A549 (cell line): ENCODE results near the gene SYNDIG1L.

Experiments
- CTCF ChIP-seq: fragments of >200 bp; sonication (Bioruptor Twin); formaldehyde crosslinking; IDR thresholded peaks from 3 replicates; pipeline ENCODE4 v1.5.1; 2016
- HEYL ChIP-seq: fragments of 250-450 bp; sonication (Bioruptor Pico); IDR thresholded peaks from 2 replicates; pipeline ENCODE4 v1.8.0; 2021; ENCODE audit warnings: mild to moderate bottlenecking, moderate library complexity
- RAD21 ChIP-seq, 2 experiments: fragments of >200 bp in 1 of 2; sonication (Bioruptor Twin) in 1 of 2; formaldehyde crosslinking in 1 of 2; IDR thresholded peaks in 1 of 2; conservative IDR thresholded peaks in 1 of 2; 2 replicates in 1 of 2; 3 replicates in 1 of 2; pipeline ENCODE4 v1.6.1; 2012 to 2018; ENCODE audit warnings: inconsistent platforms in 1 of 2

- TF ChIP-seq CTCF: no peak
- no peak for TF ChIP-seq HEYL (CRISPR knock-in tag)
- no peak for TF ChIP-seq RAD21 (conservative IDR thresholded peaks at IDR 0.05 in 1 of 2, IDR thresholded peaks at IDR 0.05 in 1 of 2)
Observed at GRCh38 chr14:74441113-74441512, 15.1 kb upstream of the SYNDIG1L start.
